Activated CD4-positive, alpha-beta memory T cell treated with anti-CD3 and anti-CD28 coated beads, Interleukin-2, amount 10 ng/mL, durations not matched to agents 7 days and 5 days (primary cell): ENCODE measurements around the gene GPR32. TPM values are rescaled to one million over a fixed set of nuclear protein-coding genes. Genes with fewer than 3 reads are reported as not detected.
"Not testable (repeated sequence)": the region's sequence is repeated elsewhere in the genome, so short reads cannot be mapped to it uniquely, and the experiment has no call there.

ENCODE experiments used
- CTCF ChIA-PET: fragments of 350-600 bp; sonication (Branson Sonifier 250); formaldehyde crosslinking; loops from one replicate; lab custom pipeline; 2021; ENCODE audit warnings: antibody characterized with exemption, inconsistent platforms; lab: Charles Lee
- POLR2A ChIA-PET: fragments of 350-600 bp; sonication (Branson Sonifier 250); formaldehyde crosslinking; loops from one replicate; lab custom pipeline; 2021; ENCODE audit warnings: antibody characterized with exemption; lab: Charles Lee
- DNase-seq: peaks from one replicate; pipeline ENCODE4 v3.0.0-alpha.2; 2020
- H3K27ac Mint-ChIP-seq: one replicate; pipeline ENCODE4 v1.8.0; 2021; ENCODE audit warnings: mild to moderate bottlenecking, mixed read lengths
- H3K27me3 Mint-ChIP-seq: one replicate; pipeline ENCODE4 v1.8.0; 2021; ENCODE audit warnings: mixed read lengths
- H3K36me3 Mint-ChIP-seq: one replicate; pipeline ENCODE4 v1.8.0; 2021; ENCODE audit warnings: low read depth, mixed read lengths
- H3K4me1 Mint-ChIP-seq: one replicate; pipeline ENCODE4 v1.8.0; 2021; ENCODE audit warnings: mixed read lengths
- H3K4me3 Mint-ChIP-seq: one replicate; pipeline ENCODE4 v1.8.0; 2021; ENCODE audit warnings: mild to moderate bottlenecking, mixed read lengths
- H3K9me3 Mint-ChIP-seq: one replicate; pipeline ENCODE4 v1.8.0; 2021; ENCODE audit warnings: mixed read lengths
- total RNA-seq, 2 experiments: library from RNA; stranded (reverse); gene quantifications; one replicate each; pipeline ENCODE4 v1.2.3, GENCODE V29; 2021

Gene GPR32
- total RNA-seq, 2 experiments from 2014 or later, result not detected

DNA sequence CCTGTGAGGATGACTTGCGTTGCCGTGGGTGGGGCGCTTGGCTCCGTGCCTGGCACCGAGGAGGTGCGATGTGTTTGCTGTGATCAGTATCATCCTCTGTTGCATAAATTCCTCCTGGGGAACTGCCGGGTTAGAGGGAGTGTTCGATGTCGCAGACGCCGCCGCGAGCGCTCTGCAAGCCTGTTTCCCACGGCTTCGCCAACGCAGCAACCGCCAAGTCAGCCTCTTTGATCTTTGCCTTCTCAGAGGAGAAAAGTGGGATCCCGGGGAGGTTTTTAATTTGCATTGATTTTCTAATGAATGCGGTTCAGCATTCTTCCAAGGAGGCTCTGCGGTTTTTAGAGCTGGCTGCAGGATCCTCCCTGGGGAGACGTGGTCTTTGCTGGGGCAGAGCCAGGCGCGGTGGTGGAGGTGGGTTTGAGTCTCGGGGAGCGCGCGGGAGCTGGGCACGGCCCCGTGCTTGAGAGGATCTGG is 7.6 kb downstream of the GPR32 start:
- Mint-ChIP-seq H3K9me3 (no peaks in the 10 kb centered on the region), H3K36me3 (no peaks in the 10 kb centered on the region), H3K4me3 (no peak overlapping the region), H3K27ac (no peak overlapping the region), H3K27me3 (peaks cover 48% of the 10 kb centered on the region), H3K4me1 (no peaks in the 10 kb centered on the region)
- POLR2A ChIA-PET, result no interaction called here
- no peak for DNase-seq
- CTCF ChIA-PET, result no interaction called here

DNA sequence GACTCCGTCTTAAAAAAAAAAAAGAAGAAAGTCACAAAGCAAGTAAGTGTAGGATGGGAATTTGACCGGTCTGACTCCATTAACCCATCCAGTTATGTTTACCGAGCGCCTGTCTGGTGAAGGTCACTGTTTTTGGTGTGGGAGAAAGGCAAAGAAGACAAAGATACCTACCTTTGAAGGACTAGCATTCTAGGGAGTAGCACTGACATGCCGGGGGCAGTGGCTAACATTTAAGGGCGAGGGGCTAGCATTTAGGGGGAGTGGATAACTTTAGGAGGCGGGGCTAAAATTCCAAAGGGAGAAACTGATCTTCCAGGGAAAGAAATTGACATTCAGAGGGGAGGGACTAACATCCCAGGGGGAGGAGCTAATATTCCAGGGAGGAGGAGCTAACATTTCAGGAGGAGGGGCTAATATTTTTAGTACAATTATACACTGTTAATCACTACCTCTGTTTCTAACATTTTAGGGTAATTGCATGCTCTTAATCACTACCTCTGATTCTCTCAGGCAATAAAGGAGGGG is 8.7 kb downstream of the GPR32 start:
- no peaks in the 10 kb centered on the region for H3K36me3 Mint-ChIP-seq
- no peaks in the 10 kb centered on the region for H3K9me3 Mint-ChIP-seq
- ChIA-PET CTCF (interaction anchor here (0.6 to 0.9 kb wide), 3 partner anchors 74 to 410 kb away, joined by 3 read pairs; no protein-coding TSS in a partner anchor), POLR2A (no interaction called here)
- no peak overlapping the region for H3K4me3 Mint-ChIP-seq
- peaks cover 47% of the 10 kb centered on the region for H3K27me3 Mint-ChIP-seq
- H3K27ac Mint-ChIP-seq, result no peak overlapping the region
- H3K4me1 Mint-ChIP-seq, result peaks cover 8% of the 10 kb centered on the region
- no peak for DNase-seq

DNA sequence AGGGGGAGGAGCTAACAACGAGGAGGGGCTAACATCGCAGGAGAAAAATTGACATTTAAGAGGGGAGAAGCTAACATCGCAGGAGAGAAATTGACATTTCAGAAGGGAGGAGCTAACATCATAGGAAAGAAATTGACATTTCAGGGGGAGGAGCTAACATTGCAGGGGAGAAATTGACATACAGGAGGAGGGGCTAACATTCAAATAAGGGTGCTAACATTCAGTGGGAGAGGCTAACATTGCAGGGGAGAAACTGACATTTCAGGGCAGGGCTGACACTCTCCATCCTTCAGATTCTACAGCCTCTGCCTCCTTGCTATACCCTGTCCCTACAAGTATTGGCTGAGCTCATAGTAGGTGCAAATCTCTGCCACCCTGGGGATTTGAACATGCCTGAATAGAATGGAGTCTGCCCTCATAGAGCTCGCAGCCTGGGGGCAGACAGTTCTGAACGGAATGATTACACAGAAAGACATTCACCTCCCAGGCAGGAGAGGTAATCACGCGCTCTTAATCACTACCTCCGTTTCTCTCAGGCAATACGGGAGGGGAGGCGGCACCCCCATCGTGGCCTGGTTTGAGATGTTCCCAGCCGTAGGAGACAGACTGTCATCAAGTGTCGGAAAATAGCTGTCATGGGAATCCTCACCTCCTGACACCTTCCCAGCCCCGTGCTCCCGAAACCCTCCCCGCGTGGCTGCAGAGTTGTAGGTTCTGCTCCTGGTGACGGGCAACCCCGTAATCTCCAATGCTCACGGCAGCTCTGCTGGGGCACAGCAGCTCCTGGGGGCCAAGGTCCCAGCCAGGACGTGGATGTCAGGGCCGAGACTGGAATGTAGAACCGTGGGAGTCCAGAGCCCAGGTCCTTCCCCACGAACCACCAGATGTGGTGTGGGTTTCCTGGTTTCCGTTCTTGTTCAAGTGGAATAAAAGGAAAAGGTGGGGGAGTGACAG is 9.5 kb downstream of the GPR32 start:
- Mint-ChIP-seq H3K9me3 (no peaks in the 10 kb centered on the region), H3K4me1 (peaks cover 8% of the 10 kb centered on the region), H3K27me3 (peaks cover 47% of the 10 kb centered on the region), H3K36me3 (no peaks in the 10 kb centered on the region), H3K4me3 (no peak overlapping the region), H3K27ac (no peak overlapping the region)
- DNase-seq, result no peak
- CTCF ChIA-PET, result interaction anchor here (0.5 to 0.9 kb wide), 4 partner anchors 55 to 411 kb away, joined by 3 read pairs; no protein-coding TSS in a partner anchor
- POLR2A ChIA-PET, result interaction anchor here (1.9 kb wide), 1 partner anchor 25 kb away, joined by 5 read pairs; no protein-coding TSS in a partner anchor

DNA sequence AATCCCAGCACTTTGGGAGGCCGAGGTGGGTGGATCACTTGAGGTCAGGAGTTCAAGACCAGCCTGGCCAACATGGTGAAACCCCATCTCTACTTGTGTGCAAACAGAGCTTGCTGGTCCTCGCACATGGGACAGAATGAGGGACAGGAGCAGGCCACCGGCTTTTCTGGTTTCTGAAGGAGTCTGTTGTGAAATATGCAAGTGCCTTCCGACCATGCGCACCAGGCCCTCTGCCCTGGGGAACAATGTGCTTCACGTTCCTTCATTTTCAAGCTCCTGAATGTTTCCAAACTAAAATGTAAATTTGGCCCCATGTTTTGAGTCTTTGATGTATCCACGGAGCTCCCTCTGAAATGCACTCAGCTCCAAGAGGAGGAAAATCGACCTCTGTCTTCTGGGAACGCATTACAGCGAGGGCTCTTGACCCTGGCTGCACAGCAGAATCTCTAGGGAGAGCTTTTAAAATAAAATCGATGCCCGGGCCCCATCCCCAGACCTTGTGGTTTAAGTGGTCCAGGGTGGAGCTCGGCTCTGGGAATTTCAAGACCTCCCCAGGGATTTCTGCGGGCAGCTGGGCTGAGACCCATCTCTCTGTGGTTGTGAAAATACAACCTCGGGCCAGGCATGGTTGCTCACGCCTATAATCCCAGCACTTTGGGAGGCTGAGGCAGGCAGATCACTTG is 10.6 kb downstream of the GPR32 start:
- H3K36me3 Mint-ChIP-seq, result no peaks in the 10 kb centered on the region
- H3K27ac Mint-ChIP-seq, result no peak overlapping the region
- no peak overlapping the region for H3K4me3 Mint-ChIP-seq
- ChIA-PET POLR2A (interaction anchor here (1.9 kb wide), 1 partner anchor 24 kb away, joined by 5 read pairs; no protein-coding TSS in a partner anchor), CTCF (no interaction called here)
- H3K9me3 Mint-ChIP-seq, result no peaks in the 10 kb centered on the region
- peaks cover 8% of the 10 kb centered on the region for H3K4me1 Mint-ChIP-seq
- DNase-seq, result no peak
- H3K27me3 Mint-ChIP-seq, result peaks cover 42% of the 10 kb centered on the region

DNA sequence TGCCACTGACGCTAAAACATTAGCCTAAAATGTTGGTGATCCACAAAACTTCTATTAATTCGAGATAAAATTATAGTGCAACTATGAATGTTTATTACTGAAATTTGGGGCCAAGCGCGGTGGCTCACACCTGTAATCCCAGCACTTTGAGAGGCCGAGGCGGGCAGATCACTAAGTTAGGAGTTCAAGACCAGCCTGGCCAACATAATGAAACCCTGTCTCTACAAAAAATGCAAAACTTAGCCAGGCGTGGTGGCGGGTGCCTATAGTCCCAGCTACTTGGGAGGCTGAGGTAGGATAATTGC is 13.5 kb downstream of the GPR32 start:
- H3K4me1 Mint-ChIP-seq, H3K9me3 Mint-ChIP-seq, DNase-seq, H3K4me3 Mint-ChIP-seq, H3K36me3 Mint-ChIP-seq, H3K27ac Mint-ChIP-seq: not testable (repeated sequence)
- CTCF ChIA-PET, result interaction anchor here (0.7 to 2.0 kb wide), 7 partner anchors 12 to 426 kb away, joined by 3 to 9 read pairs (median 5); partner anchors contain the start of gene CLEC11A
- H3K27me3 Mint-ChIP-seq, result peaks cover 24% of the 10 kb centered on the region
- POLR2A ChIA-PET, result interaction anchor here (1.0 kb wide), 1 partner anchor 247 kb away, joined by 3 read pairs; no protein-coding TSS in a partner anchor

DNA sequence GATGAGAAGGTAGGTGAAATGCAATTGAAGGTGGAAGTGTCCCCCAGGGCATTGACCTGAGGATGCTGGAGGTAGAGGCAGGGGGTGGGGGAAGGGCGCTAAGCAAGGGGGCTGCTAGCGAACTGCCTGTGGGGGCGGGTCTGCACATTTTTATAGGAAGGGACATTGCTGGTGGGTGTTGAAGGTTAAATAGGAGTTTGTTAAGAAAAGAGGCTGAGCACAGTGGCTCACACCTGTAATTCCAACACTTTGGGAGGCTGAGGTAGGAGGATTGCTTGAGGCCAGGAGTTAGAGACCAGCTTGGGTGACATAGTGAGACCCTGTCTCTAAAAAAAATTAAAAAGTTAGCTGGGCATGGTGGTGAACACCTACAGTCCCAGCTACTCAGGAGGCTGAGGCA is 14.4 kb downstream of the GPR32 start:
- ChIA-PET CTCF (interaction anchor here (1.3 to 2.0 kb wide), 2 partner anchors 115 to 247 kb away, joined by 5 to 9 read pairs; no protein-coding TSS in a partner anchor), POLR2A (interaction anchor here (1.2 kb wide), 1 partner anchor 20 kb away, joined by 3 read pairs; no protein-coding TSS in a partner anchor)
- no peak for DNase-seq
- no peaks in the 10 kb centered on the region for H3K36me3 Mint-ChIP-seq
- H3K4me3 Mint-ChIP-seq, result no peak overlapping the region
- no peaks in the 10 kb centered on the region for H3K9me3 Mint-ChIP-seq
- H3K27ac Mint-ChIP-seq, result no peak overlapping the region
- H3K4me1 Mint-ChIP-seq, result peaks cover 8% of the 10 kb centered on the region
- H3K27me3 Mint-ChIP-seq, result peaks cover 15% of the 10 kb centered on the region

DNA sequence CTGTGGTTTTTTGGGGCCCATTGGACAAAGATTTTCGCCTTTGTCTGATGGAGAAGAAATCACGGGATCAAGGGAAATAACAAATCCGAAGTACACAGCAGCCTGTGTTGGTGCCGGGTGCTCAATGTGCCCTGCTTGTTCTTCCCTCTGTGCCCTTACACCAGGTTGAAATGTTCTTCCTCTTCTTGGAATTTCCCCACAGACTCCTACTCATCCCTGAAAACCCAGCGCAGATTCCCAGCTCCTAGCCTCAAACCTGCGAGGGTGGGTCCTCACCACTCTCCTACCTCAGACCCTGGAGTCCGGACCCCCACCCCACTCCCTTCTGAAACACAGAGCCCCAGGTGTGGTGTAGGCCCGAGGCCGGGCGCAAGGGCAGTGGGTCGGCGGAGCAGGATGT is 15.1 kb downstream of the GPR32 start:
- DNase-seq, result no peak
- Mint-ChIP-seq H3K9me3 (no peaks in the 10 kb centered on the region), H3K36me3 (no peaks in the 10 kb centered on the region), H3K4me1 (peaks cover 8% of the 10 kb centered on the region), H3K27ac (no peak overlapping the region), H3K4me3 (no peak overlapping the region), H3K27me3 (peaks cover 10% of the 10 kb centered on the region)
- ChIA-PET CTCF (interaction anchor here (2.0 kb wide), 1 partner anchor 115 kb away, joined by 5 read pairs; no protein-coding TSS in a partner anchor), POLR2A (interaction anchor here (1.2 kb wide), 1 partner anchor 19 kb away, joined by 3 read pairs; no protein-coding TSS in a partner anchor)

DNA sequence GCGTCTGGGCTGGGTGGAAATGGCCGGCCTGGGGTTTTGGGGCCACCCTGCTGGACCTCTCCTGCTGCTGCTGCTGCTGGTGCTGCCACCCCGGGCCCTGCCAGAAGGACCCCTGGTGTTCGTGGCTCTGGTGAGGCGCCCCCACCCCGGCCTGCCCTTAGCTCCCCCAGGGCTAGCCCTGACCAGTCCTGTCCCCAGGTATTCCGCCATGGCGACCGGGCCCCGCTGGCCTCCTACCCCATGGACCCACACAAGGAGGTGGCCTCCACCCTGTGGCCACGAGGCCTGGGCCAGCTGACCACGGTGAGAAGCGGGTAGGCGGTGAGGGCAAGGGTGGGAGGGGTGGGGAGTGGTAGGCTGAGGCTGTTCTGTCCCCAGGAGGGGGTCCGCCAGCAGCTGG is 20.1 kb downstream of the GPR32 start, which contains the start of gene ACP4:
TSS of gene ACP4 (plus strand) at position 20 of the 400 bp plus-strand sequence. CDS start at position 20, 0 bp downstream.
- no peak within 1 kb of the TSS for H3K4me3 Mint-ChIP-seq
- H3K9me3 Mint-ChIP-seq, result no peaks in the 10 kb centered on the region
- no peak for DNase-seq
- H3K4me1 Mint-ChIP-seq, result peaks cover 5% of the 10 kb centered on the region
- H3K36me3 Mint-ChIP-seq, result no peaks in the 10 kb centered on the region
- POLR2A ChIA-PET, result interaction anchor here (7.9 kb wide), 1 partner anchor 12 kb away, joined by 72 read pairs; no protein-coding TSS in a partner anchor
- no peaks in the 10 kb centered on the region for H3K27me3 Mint-ChIP-seq
- no peak within 1 kb of the TSS for H3K27ac Mint-ChIP-seq
- CTCF ChIA-PET, result no interaction called here

DNA sequence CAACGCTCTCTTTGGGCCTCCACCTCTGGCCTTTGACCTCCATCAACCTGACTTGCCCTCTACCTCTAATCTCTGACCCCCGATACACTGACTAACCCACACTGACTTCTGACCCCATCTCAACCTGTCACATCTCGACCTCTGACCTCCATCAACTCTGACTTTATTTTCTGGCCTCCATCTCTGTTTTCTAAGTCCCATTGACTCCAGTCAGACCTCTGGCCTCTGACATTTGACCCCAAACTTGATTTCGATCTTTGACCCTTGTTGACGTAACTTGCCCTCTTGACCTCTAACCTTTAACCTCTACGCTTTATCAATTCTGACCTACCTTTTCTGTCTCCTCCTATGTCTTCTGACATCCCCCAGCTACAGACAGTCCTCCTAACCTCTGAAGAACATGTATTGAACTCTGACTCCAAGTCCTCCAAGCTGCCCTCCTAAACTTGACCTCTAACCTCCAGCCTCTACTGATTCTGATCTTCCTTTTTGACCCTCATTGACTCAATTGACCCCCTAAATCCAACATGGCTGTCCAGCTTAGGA is 20.7 kb downstream of the GPR32 start:
- no peak for DNase-seq
- POLR2A ChIA-PET, result interaction anchor here (7.9 kb wide), 1 partner anchor 12 kb away, joined by 72 read pairs; no protein-coding TSS in a partner anchor
- H3K27me3 Mint-ChIP-seq, result no peaks in the 10 kb centered on the region
- no peaks in the 10 kb centered on the region for H3K9me3 Mint-ChIP-seq
- CTCF ChIA-PET, result no interaction called here
- H3K36me3 Mint-ChIP-seq, result peaks cover 3% of the 10 kb centered on the region
- H3K27ac Mint-ChIP-seq, result no peak overlapping the region
- peaks cover 5% of the 10 kb centered on the region for H3K4me1 Mint-ChIP-seq
- no peak overlapping the region for H3K4me3 Mint-ChIP-seq

DNA sequence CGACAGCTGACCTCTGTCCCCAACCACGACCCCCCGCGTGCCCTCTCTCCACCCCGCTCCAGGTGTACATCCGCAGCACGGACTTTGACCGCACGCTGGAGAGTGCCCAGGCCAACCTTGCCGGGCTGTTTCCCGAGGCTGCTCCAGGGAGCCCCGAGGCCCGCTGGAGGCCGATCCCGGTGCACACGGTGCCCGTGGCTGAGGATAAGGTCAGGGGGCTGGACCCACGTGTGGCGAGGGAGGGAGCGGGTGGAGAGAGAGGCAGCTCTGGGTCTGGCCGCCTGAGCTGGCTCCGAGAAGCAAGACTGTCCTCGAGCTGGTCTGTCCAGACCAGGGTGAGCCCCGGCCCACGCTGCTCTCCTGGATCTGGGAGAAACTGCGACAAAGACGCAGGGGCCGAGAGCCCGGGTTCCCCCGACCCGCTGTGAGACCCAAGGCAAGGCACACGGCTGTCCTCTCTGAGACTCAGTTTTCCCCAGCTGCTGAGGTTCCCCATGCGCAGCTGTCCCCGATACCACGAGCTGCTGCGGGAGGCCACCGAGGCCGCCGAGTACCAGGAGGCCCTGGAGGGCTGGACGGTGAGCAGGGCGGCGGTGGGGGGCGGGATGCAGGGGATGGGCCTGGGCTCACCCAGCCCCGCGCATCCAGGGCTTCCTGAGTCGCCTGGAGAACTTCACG is 21.5 kb downstream of the GPR32 start:
- no peaks in the 10 kb centered on the region for H3K9me3 Mint-ChIP-seq
- H3K4me1 Mint-ChIP-seq, result peaks cover 5% of the 10 kb centered on the region
- no peaks in the 10 kb centered on the region for H3K27me3 Mint-ChIP-seq
- DNase-seq, result no peak
- ChIA-PET CTCF (no interaction called here), POLR2A (interaction anchor here (7.9 kb wide), 1 partner anchor 11 kb away, joined by 72 read pairs; no protein-coding TSS in a partner anchor)
- H3K27ac Mint-ChIP-seq, result no peak overlapping the region
- peaks cover 3% of the 10 kb centered on the region for H3K36me3 Mint-ChIP-seq
- no peak overlapping the region for H3K4me3 Mint-ChIP-seq

DNA sequence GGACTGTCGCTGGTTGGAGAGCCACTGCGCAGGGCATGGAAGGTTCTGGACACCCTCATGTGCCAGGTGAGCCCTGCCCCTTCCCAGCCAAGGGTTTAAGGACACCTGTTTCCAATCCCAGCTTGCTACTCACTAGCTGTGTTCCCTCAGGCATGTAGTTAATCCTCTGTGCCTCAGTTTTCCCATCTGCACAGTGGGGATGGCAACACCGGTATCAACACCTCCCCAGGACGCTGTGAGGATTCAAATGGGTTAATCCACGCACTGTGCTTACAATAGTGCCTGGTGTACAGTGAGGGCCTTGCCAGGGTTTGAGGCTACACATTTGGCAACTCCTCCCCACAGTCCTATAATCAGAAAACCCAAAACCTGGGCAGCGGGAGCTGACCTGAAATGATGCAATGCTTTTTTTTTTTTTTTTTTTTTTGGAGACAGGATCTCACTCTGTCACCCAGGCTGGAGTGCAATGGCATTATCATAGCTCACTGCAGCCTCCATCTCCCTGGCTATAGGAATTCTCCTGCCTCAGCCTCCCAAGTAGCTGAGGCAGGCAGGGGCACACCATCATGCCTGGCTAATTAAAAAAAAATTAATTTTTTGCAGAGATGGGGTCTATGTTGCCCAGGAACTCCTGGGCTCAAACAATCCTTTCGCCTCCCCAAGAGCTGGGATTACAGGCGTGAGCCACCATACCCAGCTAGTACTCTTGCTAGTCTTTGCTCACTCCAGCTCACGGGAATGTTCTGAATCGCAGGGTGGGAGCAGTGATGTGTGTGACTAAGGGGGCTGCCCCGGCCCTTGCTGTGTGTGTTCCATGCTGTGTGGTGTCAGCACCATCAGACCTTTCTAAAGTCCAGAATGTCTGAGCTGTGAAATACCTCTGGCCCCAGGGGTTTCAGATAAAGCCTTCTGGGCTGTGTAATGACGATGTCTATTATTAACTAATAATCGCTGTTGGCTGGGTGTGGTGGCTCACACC is 22.3 kb downstream of the GPR32 start:
- no peaks in the 10 kb centered on the region for H3K9me3 Mint-ChIP-seq
- POLR2A ChIA-PET, result interaction anchor here (7.9 kb wide), 1 partner anchor 10 kb away, joined by 72 read pairs; no protein-coding TSS in a partner anchor
- CTCF ChIA-PET, result interaction anchor here (3.2 kb wide), 1 partner anchor 130 kb away, joined by 10 read pairs; no protein-coding TSS in a partner anchor
- peaks cover 5% of the 10 kb centered on the region for H3K4me1 Mint-ChIP-seq
- H3K27me3 Mint-ChIP-seq, result no peaks in the 10 kb centered on the region
- no peak for DNase-seq
- peaks cover 6% of the 10 kb centered on the region for H3K36me3 Mint-ChIP-seq
- no peak overlapping the region for H3K4me3 Mint-ChIP-seq
- no peak overlapping the region for H3K27ac Mint-ChIP-seq
